Activated gamma-delta T cell treated with anti-CD3 and anti-CD28 coated beads, Interleukin-2, amount 50 U/mL, for 16 hours (primary cell): ENCODE data around the gene PLEKHM2.

ENCODE experiments used
- DNase-seq: peaks from one replicate; pipeline ENCODE4 v3.0.0-alpha.2; 2020; ENCODE audit warnings: low read depth

The PLEKHM2 gene

DNA sequence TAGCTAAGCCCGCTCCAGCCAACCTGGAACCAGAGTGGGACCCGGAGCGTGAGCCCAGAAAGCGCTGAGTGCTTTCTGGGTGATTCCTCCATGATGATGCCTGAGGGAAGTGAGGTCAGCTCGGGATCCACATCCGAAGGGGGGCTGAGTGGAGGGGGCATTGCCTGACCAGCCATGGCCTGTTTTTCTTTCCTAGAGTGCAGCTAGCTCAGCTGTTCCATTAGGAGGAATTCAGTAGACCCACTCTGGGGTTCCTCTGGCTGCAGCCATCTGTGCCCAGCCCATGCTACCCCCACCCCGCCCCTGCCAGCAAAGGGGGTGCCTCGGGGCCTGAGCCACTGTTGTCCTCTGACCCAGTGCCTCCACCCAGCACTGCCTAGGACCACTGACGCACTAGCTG lies 42.4 kb downstream of the PLEKHM2 start:
- DNase-seq = no peak

DNA sequence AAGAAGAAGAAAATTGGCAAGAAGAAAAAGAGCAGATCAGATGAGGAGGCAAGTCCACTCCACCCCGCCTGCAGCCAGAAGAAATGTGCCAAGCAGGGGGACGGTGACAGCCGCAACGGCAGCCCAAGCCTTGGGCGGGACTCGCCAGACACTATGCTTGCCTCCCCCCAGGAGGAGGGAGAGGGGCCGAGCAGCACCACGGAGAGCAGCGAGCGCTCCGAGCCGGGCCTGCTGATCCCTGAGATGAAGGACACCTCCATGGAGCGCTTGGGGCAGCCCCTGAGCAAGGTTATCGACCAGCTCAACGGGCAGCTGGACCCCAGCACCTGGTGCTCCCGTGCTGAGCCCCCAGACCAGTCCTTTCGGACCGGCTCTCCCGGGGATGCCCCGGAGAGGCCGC lies 42.9 kb downstream of the PLEKHM2 start:
- no peak for DNase-seq

DNA sequence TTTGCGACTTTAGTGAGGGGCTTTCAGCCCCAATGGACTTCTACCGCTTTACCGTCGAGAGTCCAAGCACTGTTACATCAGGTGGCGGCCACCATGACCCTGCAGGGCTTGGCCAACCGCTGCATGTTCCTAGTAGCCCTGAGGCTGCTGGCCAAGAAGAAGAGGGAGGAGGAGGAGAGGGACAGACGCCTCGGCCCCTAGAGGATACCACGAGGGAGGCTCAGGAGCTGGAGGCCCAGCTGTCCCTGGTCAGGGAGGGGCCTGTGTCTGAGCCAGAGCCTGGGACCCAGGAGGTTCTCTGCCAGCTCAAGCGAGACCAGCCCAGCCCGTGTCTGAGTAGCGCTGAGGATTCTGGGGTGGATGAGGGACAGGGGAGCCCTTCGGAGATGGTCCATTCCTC lies 43.3 kb downstream of the PLEKHM2 start:
- no peak for DNase-seq

DNA sequence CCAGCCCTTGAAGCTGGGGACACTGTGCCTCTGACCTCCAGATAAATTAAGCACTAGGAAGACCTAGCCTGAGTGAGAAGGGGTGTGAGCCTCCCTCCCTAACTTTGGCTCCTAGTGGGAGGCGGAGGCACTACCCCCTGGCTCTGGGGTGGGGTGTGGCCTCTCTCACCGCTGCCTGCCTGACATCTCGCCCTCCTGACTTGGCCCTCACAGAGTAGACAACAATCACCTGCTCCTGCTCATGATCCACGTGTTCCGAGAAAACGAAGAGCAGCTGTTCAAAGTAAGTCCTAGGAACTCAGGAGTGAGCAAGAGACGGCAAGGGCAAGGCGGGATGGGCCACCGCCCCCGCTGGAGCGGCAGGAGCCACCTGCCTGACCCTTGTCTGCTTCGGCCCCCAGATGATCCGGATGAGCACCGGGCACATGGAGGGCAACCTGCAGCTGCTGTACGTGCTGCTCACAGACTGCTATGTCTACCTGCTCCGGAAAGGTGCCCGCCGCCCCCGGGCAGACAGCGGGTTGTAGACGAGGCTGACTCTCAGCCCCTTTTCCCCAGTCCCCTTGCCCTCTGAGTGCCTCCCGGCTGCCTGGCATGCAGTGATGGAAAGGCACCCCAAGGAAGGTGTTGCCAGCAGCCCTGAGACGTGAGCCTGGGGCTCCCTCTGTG lies 43.9 kb downstream of the PLEKHM2 start:
- no peak for DNase-seq

DNA sequence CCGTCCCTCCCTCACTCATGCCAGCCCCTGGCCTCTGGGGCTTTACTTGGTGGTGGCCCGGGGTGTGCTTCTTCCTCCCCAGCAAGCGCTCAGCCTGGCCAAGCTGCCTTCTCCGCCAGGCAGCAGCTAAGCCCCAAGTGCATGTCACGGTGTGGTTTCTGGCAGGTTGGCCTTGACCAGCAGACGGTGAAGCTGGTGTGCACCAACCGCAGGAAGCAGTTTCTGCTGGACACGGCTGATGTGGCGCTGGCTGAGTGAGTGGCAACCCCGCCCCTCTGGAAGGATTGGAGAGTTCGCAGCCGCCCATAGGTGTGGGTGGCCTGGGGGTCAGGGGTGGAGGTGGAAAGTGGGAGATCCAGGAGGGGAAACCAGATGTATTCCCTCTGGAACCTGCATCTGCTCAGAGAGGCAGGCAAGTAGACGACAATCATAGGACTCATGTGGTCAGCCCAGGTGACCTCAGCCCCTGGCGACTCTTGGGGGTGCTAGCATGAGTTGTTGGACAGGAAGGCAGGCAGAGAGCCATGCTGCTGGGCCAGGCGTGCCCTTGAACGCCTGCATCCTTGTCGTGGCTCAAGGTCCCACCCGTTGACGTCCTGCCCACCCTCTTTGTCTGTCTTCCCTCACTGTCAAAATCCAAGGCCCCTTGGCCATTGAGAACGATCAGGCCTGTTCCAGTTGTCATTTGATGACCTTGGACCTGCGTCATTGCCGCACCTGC lies 45.0 kb downstream of the PLEKHM2 start:
- no peak for DNase-seq

DNA sequence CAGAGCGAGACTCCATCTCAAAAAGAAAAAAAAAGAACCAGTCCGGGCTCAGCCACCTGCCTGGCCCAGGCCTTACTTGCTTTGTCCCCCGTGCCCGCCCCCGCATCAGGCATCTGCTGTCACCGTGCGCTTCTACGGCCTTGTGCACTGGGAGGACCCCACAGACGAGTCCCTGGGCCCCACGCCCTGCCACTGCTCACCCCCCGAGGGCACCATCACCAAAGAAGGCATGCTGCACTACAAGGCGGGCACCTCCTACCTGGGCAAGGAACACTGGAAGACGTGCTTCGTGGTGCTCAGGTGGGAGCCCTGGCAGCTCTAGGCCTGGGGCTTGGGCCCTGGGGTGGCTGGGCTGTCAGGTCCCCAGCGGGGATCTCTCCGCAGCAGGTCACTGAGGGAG lies 46.3 kb downstream of the PLEKHM2 start:
- DNase-seq = no peak

DNA sequence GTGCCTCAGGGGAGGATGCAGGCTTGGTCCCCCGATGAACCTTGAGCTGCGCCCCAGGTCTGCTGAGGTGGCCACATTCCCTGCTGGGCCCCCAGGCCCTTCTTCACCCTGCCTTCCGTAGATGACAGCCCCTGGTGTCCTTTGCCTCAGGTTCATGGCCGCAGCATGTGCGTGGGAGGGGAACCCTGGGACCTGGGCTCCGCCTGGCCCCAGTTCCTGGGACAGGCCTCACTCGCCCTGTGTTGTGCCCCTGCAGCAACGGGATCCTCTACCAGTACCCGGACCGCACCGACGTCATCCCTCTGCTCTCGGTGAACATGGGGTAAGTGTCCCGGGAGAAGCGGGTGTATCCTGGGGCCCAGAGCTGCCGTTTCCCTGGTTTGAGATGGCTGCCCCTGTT lies 46.8 kb downstream of the PLEKHM2 start:
- no peak for DNase-seq

DNA sequence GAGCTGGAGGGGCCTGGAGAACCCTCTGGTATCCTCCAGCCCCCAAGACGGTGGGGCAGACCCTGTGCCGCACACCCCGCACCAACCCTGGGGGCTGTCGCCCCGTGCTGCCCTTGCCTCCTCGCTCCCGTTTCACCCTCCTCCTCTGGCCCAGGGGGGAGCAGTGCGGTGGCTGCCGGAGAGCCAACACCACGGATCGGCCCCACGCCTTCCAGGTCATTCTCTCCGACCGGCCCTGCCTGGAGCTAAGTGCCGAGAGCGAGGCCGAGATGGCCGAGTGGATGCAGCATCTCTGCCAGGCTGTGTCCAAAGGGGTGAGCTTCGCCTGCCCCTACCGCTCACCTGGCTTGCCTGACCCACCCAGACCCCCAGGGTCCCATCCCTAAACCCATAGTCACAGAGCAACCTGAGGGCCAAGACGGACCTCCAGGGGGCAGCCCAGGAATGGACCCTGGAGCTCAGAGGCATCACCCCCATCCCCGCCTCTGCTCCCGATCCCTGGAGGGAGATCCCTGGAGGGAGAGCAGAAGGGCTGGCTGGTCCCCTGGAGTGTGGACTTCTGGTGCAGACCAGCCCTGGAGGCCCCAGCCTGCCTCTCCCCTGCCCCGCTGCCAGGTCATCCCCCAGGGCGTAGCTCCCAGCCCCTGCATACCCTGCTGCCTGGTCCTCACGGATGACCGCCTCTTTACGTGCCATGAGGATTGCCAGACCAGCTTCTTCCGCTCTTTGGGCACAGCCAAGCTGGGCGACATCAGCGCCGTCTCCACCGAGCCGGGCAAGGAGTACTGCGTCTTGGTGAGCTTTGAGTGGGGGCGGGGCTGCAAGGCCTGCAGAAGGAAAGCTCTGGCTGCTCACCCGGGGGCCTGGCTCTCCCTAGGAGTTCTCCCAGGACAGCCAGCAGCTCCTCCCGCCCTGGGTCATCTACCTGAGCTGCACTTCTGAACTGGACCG lies 47.9 kb downstream of the PLEKHM2 start:
- DNase-seq = no peak

DNA sequence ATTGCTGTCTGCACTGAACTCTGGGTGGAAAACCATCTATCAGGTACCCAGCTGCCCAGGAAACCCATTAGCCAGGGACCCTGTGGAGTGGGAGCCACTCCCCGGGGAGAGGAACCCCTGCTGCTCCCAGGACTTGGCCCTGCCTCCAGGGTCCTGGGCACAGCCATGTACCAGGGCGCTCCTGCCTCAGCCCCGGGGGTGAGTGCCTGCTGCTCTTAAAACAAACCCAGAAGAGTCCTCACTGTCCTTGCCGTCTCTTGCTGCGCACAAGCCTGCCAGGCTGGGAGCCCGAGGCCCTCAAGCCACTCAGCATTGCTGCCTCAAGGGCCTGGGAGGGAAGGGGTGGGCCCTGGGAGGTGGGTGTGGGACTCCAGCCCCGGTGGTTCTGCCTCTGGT lies 48.6 kb downstream of the PLEKHM2 start:
- no peak for DNase-seq

DNA sequence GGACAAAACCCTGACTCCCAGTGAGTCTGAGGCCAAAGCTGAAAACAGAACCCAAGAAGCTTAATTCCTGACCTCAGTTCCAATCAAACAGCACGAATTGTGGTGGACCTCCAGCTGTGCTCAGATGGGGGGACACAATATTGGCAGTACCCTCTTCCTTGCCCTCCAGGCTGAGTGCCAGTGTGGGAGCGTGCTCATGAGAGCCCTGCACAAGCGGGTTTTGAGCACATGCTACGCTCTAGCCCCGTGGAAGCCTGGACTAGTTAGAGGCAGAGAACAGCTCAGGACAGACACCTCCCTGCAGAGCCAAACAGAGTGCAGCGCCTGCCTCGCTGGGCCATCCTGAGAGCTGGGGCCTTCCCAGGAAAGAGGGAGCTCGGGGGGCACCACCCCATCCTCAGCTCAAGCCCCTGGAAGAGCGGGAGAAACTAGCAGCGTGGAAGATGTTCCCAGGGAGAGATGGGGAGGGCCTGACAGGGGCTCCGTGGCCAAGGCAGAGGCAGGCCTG lies 49.2 kb downstream of the PLEKHM2 start:
- DNase-seq = no peak

DNA sequence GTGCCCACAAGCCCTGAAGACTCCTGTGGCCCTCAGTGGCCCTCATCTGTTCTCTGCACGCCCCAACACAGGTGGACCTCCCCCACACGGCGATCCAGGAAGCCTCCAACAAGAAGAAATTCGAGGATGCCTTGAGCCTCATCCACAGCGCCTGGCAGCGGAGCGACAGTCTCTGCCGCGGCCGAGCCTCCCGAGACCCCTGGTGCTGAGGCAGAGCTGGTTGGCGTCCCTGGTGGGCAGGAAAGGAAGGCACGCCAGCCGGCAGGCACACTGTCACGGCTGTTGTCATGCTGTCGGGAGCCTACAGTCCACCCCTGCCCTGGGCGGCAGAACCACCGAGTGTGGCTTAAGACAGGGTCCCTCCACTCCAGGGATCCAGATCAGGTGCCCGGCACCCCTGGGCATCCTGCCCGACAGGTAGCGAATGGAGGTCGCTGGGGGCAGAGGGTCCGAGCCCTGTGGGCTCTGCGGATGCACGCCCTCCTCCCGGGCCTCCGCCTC lies 49.7 kb downstream of the PLEKHM2 start:
- DNase-seq = no peak

DNA sequence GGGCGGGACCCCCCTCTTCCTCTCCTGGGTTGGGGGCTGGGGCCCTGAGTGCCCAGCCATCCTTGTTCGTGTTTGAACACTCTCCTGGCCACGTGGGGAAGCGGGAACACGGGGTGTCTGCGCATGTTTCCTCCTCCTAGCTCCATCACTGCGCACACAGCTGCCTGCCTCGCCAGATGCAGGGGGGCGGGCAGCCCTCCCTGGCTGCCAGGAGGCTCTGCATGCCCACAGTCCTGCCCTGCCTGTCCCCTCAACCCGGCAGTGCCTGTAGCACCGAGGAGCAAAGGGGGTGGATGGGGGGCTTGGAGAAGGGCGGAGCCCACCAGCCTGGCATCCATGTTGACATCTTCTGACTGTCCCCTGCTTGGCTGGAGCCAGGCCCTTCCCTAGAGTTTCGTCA lies 50.2 kb downstream of the PLEKHM2 start:
- DNase-seq = no peak

DNA sequence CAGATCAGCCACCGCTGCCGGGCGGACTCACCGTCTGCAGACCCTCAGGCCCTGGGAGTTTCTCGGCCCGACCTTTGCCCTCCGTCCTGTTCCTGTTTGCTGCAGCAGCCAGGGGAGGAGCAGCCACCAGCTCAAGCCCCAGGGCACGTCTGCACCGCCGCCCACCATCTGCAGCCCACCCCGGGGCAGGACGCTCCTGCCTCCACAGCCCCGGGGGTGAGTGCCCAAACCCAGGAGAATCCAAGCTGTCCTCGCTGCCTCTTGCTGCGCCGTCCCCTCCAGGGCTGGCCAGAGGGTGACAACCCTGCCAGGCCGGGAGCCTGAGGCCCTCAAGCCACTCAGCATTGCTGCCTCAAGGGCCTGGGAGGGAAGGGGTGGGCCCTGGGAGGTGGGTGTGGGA lies 50.8 kb downstream of the PLEKHM2 start:
- DNase-seq = no peak

DNA sequence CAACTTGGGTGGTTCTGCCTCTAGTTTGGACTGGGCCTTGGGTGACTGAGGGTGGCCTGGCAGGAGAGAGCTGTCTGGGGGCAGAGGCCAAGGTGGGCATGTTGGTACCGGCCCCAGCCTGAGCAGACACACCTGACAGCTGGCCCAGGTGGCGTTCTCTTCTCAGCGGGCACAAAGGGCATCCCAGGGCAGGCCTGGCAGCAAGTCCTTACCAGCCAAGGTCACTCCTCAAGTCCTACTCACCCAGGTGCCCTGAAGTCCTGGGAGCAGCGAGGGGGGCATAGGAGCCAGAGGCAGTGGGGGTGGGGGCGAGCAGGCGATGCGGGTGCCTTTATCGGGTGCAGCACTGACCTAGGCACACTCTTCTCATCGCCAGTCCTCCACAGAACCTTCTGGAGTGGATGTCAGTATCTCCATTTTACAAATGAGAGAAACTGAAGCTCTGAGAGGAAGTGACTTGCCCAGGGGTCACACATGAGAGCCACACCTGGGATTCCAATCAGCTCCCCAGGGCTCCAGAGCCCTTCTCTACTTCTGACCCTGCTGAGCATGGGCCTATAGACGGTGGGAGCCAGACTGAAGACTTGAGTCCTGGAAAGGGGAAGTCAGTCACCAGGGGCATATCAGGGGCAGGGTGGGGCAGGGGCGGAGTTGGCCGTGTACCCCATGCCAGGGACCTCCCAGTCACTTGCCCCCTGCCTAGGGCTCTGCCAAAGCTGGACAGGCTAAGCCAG lies 51.4 kb downstream of the PLEKHM2 start:
- DNase-seq = no peak

DNA sequence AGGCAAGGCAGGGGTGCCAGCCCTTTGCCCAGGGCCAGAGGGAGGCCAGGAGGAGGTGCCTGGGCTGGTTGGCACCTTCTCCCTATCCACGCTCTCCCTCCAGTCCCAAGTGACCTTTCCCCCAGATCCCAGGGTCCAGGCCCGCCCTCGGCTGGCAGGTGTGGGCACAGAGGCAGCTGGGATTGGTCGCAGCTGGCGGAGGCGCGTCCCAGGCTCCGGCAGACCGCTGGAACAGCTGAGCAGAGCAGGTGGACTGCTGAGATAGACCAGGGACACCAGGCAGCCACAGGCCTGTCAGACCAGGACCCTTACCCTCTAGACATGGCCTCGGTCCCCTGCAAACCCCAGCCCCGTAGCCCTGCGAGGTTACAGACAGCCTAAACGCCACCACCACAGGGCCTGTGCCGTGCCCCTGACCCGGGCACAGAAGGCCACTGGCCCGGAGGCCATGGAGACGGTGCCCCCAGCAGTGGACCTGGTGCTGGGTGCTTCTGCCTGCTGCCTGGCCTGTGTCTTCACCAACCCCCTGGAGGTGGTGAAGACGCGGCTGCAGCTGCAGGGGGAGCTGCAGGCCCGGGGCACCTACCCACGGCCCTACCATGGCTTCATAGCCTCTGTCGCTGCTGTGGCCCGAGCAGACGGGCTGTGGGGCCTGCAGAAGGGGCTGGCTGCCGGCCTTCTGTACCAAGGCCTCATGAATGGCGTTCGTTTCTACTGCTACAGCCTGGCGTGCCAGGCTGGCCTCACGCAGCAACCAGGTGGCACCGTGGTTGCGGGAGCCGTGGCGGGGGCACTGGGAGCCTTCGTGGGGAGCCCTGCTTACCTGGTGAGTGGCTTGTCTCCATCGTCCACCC lies 52.1 kb downstream of the PLEKHM2 start, which contains the start of gene SLC25A34:
Gene SLC25A34 (plus strand): TSS at position 221 of the 854 bp plus-strand sequence. CDS start 228 bp downstream, at position 449.
- no peak for DNase-seq

DNA sequence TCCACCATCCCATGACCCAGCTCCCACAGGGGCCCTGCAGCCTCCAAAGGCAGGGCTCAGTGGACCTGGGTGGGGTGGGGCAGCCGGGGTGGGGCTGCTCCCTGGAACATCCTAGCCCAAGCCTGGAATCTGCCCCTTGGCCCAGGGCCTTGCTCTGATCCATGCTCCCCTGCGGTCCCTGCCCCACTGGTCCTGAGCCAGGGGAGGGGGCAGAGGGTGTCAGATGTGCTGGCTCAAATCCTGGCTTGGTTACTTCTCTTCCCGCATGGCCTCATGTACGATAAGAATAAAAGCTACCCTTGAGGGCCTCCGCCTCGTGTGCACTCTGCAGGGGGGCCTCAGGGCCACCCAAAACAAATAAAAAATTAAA lies 52.8 kb downstream of the PLEKHM2 start:
- no peak for DNase-seq

DNA sequence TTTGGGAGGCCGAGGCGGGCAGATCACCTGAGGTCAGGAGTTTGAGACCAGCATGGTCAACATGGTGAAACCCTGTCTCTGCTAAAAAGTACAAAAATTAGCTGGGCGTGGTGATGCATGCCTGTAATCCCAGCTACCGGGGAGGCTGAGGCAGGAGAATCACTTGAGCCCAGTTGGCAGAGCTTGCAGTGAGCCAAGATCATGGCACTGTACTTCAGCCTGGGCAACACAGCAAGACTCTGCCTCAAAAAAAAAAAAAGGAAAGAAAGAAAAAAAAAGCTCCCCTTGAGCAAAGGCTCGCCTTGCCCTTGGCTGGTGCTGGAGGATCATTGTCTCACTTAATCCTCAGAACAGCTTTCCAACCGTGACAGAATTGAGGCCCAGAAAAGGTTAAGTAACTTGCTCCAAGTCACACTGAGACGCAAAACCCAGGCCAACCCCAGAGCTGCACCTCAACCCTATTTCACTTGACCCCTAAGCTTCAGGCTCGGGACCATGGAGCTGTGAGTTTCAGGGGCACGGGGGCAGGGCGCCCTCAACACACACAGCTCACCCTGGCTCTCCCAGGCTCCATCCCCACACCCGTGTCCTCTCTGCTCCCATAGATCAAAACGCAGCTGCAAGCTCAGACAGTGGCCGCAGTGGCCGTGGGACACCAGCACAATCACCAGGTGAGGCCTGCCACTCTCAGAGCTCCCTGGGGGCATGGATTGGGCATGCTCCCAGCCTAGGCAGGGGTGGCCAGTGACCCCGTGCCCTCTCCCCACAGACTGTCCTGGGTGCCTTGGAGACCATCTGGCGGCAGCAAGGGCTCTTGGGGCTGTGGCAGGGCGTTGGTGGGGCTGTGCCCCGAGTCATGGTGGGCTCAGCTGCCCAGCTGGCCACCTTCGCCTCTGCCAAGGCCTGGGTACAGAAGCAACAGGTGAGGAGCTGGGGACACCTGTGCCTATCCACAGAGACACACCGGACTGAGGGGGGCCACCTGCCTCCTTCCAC lies 53.5 kb downstream of the PLEKHM2 start:
- DNase-seq = no peak

DNA sequence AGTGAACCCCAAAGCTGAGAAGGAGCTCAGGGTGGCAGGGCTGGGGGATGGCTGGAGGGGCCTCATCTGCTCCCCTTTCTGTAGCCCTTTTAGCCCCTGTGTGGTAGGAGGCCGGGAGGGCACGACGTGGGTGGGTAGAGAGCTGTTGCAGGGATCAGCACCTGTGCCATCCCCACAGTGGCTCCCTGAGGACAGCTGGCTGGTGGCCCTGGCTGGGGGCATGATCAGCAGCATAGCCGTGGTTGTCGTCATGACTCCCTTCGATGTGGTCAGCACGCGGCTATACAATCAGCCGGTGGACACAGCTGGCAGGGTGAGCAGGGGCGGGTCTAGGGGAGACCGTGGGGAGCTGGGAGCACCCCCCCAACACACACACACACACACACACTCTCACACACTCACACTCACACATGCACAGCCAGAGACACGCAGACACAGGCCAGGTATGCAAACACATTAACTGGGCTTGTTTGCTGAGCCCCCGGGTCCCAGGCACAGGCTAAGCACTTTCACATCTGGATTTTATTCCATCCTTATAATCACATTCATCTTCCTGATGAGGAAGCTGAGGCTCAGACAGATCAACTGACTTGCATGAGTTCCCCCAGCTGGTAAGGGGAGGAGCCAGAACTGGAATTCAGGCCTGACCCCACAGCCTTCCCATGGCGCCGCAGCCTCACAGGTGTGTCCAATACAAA lies 54.4 kb downstream of the PLEKHM2 start:
- no peak for DNase-seq

DNA sequence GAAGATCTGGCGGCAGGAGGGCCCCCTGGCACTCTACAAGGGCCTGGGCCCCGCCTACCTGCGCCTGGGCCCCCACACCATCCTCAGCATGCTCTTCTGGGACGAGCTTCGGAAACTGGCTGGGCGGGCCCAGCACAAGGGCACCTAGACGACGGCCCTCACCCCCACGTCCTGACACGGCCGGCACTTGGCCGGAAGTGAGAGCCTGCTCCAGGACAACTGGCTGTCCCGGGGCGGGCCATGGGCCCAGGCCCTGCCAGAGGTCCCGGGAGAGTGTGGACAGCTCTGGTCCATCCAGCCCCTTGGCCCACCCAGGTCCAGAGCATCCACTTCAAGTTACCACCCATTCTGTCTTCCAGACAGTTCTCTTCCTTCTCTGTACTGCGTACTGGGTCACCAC lies 55.1 kb downstream of the PLEKHM2 start:
- no peak for DNase-seq
